ENCODE data around the gene SVIL. TPM values are rescaled to one million over a fixed set of nuclear protein-coding genes. Genes with fewer than 3 reads are reported as not detected.
A peak's percentile ranks its signal among the peaks of the same experiment; 100 is the strongest.
"Not testable (repeated sequence)": the region's sequence is repeated elsewhere in the genome, so short reads cannot be mapped to it uniquely, and the experiment has no call there.

The SVIL gene
- total RNA-seq, 2 experiments from 2014 or later = 9.4 to 12.0 TPM

GRCh38 chr10:29464671-29465171, 170.1 kb downstream of the SVIL start:
- POLR2A ChIA-PET; CTCF ChIA-PET; H3K27ac Mint-ChIP-seq; intact Hi-C loops (cut with micrococcal nuclease); DNase-seq; H3K27me3 Mint-ChIP-seq; H3K4me1 Mint-ChIP-seq (ENCODE audit: low read depth); H3K4me3 Mint-ChIP-seq: not testable (repeated sequence)
- Mint-ChIP-seq H3K36me3 (peaks cover 54% of the 10 kb centered on the region), H3K9me3 (peaks cover 17% of the 10 kb centered on the region)

GRCh38 chr10:29461042-29461441, 173.7 kb downstream of the SVIL start:
- no peak overlapping the region for H3K4me3 Mint-ChIP-seq
- no peaks in the 10 kb centered on the region for H3K27me3 Mint-ChIP-seq
- no peak overlapping the region for H3K27ac Mint-ChIP-seq
- no peak for DNase-seq
- H3K4me1 Mint-ChIP-seq (ENCODE audit: low read depth) = peaks cover 2% of the 10 kb centered on the region
- H3K36me3 Mint-ChIP-seq = peaks cover 46% of the 10 kb centered on the region
- intact Hi-C loops (cut with micrococcal nuclease) = no loop called here
- peaks cover 20% of the 10 kb centered on the region for H3K9me3 Mint-ChIP-seq
- ChIA-PET CTCF (interaction anchor here (0.9 to 1.4 kb wide), 2 partner anchors 15 to 35 kb away, joined by 3 to 4 read pairs; no protein-coding TSS in a partner anchor), POLR2A (no interaction called here)

- H3K27me3 Mint-ChIP-seq; H3K4me1 Mint-ChIP-seq (ENCODE audit: low read depth); intact Hi-C loops (cut with micrococcal nuclease); DNase-seq; POLR2A ChIA-PET; H3K27ac Mint-ChIP-seq; H3K4me3 Mint-ChIP-seq: not testable (repeated sequence)
- CTCF ChIA-PET = interaction anchor here (0.6 to 1.9 kb wide), 5 partner anchors 9 to 74 kb away, joined by 3 to 7 read pairs (median 4); no protein-coding TSS in a partner anchor
- peaks cover 45% of the 10 kb centered on the region for H3K36me3 Mint-ChIP-seq
- peaks cover 20% of the 10 kb centered on the region for H3K9me3 Mint-ChIP-seq
These were observed 176.6 kb downstream of the SVIL start for GRCh38 chr10:29458190-29458589.

GRCh38 chr10:29455095-29455494, 179.7 kb downstream of the SVIL start:
- intact Hi-C loops (cut with micrococcal nuclease) = no loop called here
- H3K4me3 Mint-ChIP-seq = no peak overlapping the region
- peaks cover 6% of the 10 kb centered on the region for H3K9me3 Mint-ChIP-seq
- no peak overlapping the region for H3K27ac Mint-ChIP-seq
- ChIA-PET POLR2A (no interaction called here), CTCF (no interaction called here)
- peaks cover 23% of the 10 kb centered on the region for H3K36me3 Mint-ChIP-seq
- H3K4me1 Mint-ChIP-seq (ENCODE audit: low read depth) = peaks cover 2% of the 10 kb centered on the region
- H3K27me3 Mint-ChIP-seq = no peaks in the 10 kb centered on the region
- no peak for DNase-seq

- H3K27me3 Mint-ChIP-seq = no peaks in the 10 kb centered on the region
- H3K4me3 Mint-ChIP-seq = no peak overlapping the region
- H3K27ac Mint-ChIP-seq = no peak overlapping the region
- no peak for DNase-seq
- CTCF ChIA-PET = no interaction called here
- POLR2A ChIA-PET = no interaction called here
- intact Hi-C loops (cut with micrococcal nuclease) = no loop called here
- no peaks in the 10 kb centered on the region for H3K4me1 Mint-ChIP-seq (ENCODE audit: low read depth)
- H3K9me3 Mint-ChIP-seq = no peaks in the 10 kb centered on the region
- H3K36me3 Mint-ChIP-seq = peaks cover 17% of the 10 kb centered on the region
These were observed 180.5 kb downstream of the SVIL start for GRCh38 chr10:29454250-29454649.

- Mint-ChIP-seq H3K9me3 (no peaks in the 10 kb centered on the region), H3K36me3 (peaks cover 9% of the 10 kb centered on the region), H3K4me3 (no peak overlapping the region), H3K27ac (no peak overlapping the region), H3K27me3 (no peaks in the 10 kb centered on the region), H3K4me1 (ENCODE audit: low read depth) (peaks cover 6% of the 10 kb centered on the region)
- ChIA-PET POLR2A (no interaction called here), CTCF (interaction anchor here (0.7 kb wide), 1 partner anchor 824 kb away, joined by 3 read pairs; no protein-coding TSS in a partner anchor)
- intact Hi-C loops (cut with micrococcal nuclease) = no loop called here
- DNase-seq = no peak
These were observed 182.2 kb downstream of the SVIL start for GRCh38 chr10:29452546-29452945.

- H3K4me1 Mint-ChIP-seq (ENCODE audit: low read depth) = peaks cover 6% of the 10 kb centered on the region
These were observed 182.8 kb downstream of the SVIL start for GRCh38 chr10:29451946-29452345.

GRCh38 chr10:29450405-29450804, 184.4 kb downstream of the SVIL start:
- CTCF ChIA-PET = interaction anchor here (1.5 to 1.6 kb wide), 2 partner anchors 46 to 72 kb away, joined by 6 to 7 read pairs; no protein-coding TSS in a partner anchor
- H3K4me3 Mint-ChIP-seq = no peak overlapping the region
- H3K27me3 Mint-ChIP-seq = no peaks in the 10 kb centered on the region
- peaks cover 8% of the 10 kb centered on the region for H3K36me3 Mint-ChIP-seq
- no peak for DNase-seq
- POLR2A ChIA-PET = no interaction called here
- intact Hi-C loops (cut with micrococcal nuclease) = no loop called here
- no peaks in the 10 kb centered on the region for H3K9me3 Mint-ChIP-seq
- H3K27ac Mint-ChIP-seq = no peak overlapping the region
- peaks cover 14% of the 10 kb centered on the region for H3K4me1 Mint-ChIP-seq (ENCODE audit: low read depth)

More at GRCh38 chr10:29451946-29452345, 182.8 kb downstream of the SVIL start:
- Mint-ChIP-seq H3K27ac (no peak overlapping the region), H3K27me3 (no peaks in the 10 kb centered on the region), H3K4me3 (no peak overlapping the region), H3K9me3 (no peaks in the 10 kb centered on the region), H3K36me3 (peaks cover 9% of the 10 kb centered on the region)
- DNase-seq = no peak
- POLR2A ChIA-PET = no interaction called here
- intact Hi-C loops (cut with micrococcal nuclease) = no loop called here
- CTCF ChIA-PET = no interaction called here

- H3K4me1 Mint-ChIP-seq (ENCODE audit: low read depth) = peaks cover 16% of the 10 kb centered on the region
- H3K9me3 Mint-ChIP-seq, H3K27ac Mint-ChIP-seq, H3K27me3 Mint-ChIP-seq, H3K36me3 Mint-ChIP-seq, POLR2A ChIA-PET, H3K4me3 Mint-ChIP-seq: not testable (repeated sequence)
- peak; percentile 85 for DNase-seq
- intact Hi-C loops (cut with micrococcal nuclease) = loop anchor here (1.0 to 2.0 kb wide), 2 partner anchors 62 to 72 kb away; no protein-coding TSS in a partner anchor
- CTCF ChIA-PET = interaction anchor here (0.6 to 2.4 kb wide), 17 partner anchors 9 to 79 kb away, joined by 3 to 18 read pairs (median 5); no protein-coding TSS in a partner anchor
These were observed 185.8 kb downstream of the SVIL start for GRCh38 chr10:29448756-29449592.

- intact Hi-C loops (cut with micrococcal nuclease) = loop anchor here (2.0 kb wide), 1 partner anchor 61 kb away; no protein-coding TSS in a partner anchor
- no peak for DNase-seq
- Mint-ChIP-seq H3K9me3 (no peaks in the 10 kb centered on the region), H3K4me1 (ENCODE audit: low read depth) (peaks cover 16% of the 10 kb centered on the region), H3K27me3 (no peaks in the 10 kb centered on the region), H3K4me3 (no peak overlapping the region), H3K27ac (no peak overlapping the region), H3K36me3 (no peaks in the 10 kb centered on the region)
- ChIA-PET POLR2A (no interaction called here), CTCF (interaction anchor here (0.8 to 2.4 kb wide), 14 partner anchors 10 to 62 kb away, joined by 3 to 18 read pairs (median 5); no protein-coding TSS in a partner anchor)
These were observed 186.6 kb downstream of the SVIL start for GRCh38 chr10:29448125-29448524.

GRCh38 chr10:29446327-29446726, 188.4 kb downstream of the SVIL start:
- peaks cover 16% of the 10 kb centered on the region for H3K4me1 Mint-ChIP-seq (ENCODE audit: low read depth)

GRCh38 chr10:29443745-29444523, 190.8 kb downstream of the SVIL start:
- Mint-ChIP-seq H3K27me3 (no peaks in the 10 kb centered on the region), H3K4me1 (ENCODE audit: low read depth) (peaks cover 13% of the 10 kb centered on the region), H3K4me3 (no peak overlapping the region), H3K36me3 (peaks cover 5% of the 10 kb centered on the region), H3K27ac (no peak overlapping the region), H3K9me3 (peaks cover 5% of the 10 kb centered on the region)
- CTCF ChIA-PET = interaction anchor here (1.1 to 1.3 kb wide), 2 partner anchors 53 to 70 kb away, joined by 3 to 4 read pairs; no protein-coding TSS in a partner anchor
- POLR2A ChIA-PET = no interaction called here
- no peak for DNase-seq
- intact Hi-C loops (cut with micrococcal nuclease) = no loop called here

More at GRCh38 chr10:29446327-29446726, 188.4 kb downstream of the SVIL start:
- H3K27ac Mint-ChIP-seq = no peak overlapping the region
- no peak for DNase-seq
- H3K36me3 Mint-ChIP-seq = no peaks in the 10 kb centered on the region
- no peaks in the 10 kb centered on the region for H3K9me3 Mint-ChIP-seq
- H3K27me3 Mint-ChIP-seq = no peaks in the 10 kb centered on the region
- ChIA-PET POLR2A (no interaction called here), CTCF (interaction anchor here (0.7 to 2.8 kb wide), 18 partner anchors 10 to 71 kb away, joined by 3 to 13 read pairs (median 4); no protein-coding TSS in a partner anchor)
- no peak overlapping the region for H3K4me3 Mint-ChIP-seq
- intact Hi-C loops (cut with micrococcal nuclease) = no loop called here
